DND-41 (cell line): ENCODE results near the gene PIGZ.
A peak's percentile ranks its signal among the peaks of the same experiment; 100 is the strongest.

Experiments used
- ATAC-seq: fragments of 200-7000 bp; cut with Tn5 transposase; 3 replicates; pipeline ENCODE4 v1.9.1; 2021; ENCODE audit warnings: low read depth; ENCODE audit not compliant: insufficient read depth
- DNase-seq: peaks from one replicate; pipeline ENCODE4 v3.0.0-alpha.2; 2020
- H2AFZ ChIP-seq: 2 replicates; pipeline ENCODE4 v1.6.0; 2012; ENCODE audit warnings: low read depth, low read length
- H3K27ac ChIP-seq: 2 replicates; pipeline ENCODE4 v1.5.1; 2012; ENCODE audit warnings: low read length, inconsistent platforms
- H3K27me3 ChIP-seq: fragments of 200-600 bp; sonication (generic); 2 replicates; pipeline ENCODE4 v1.6.0; 2012; ENCODE audit warnings: low read length, mild to moderate bottlenecking, inconsistent platforms; ENCODE audit not compliant: insufficient read depth, poor library complexity
- H3K36me3 ChIP-seq: 2 replicates; pipeline ENCODE4 v1.5.1; 2012; ENCODE audit warnings: low read length, inconsistent platforms; ENCODE audit not compliant: insufficient read depth
- H3K4me1 ChIP-seq: 2 replicates; pipeline ENCODE4 v1.5.1; 2012; ENCODE audit warnings: mild to moderate bottlenecking, low read length; ENCODE audit not compliant: insufficient read depth
- H3K4me2 ChIP-seq: 2 replicates; pipeline ENCODE4 v1.6.0; 2012; ENCODE audit warnings: mild to moderate bottlenecking, moderate library complexity, low read length, inconsistent platforms; ENCODE audit not compliant: insufficient read depth
- H3K4me3 ChIP-seq, 2 experiments: fragments of 200-600 bp in 1 of 2; shearing (Covaris generic) in 1 of 2; 2 replicates each; pipeline ENCODE4 v1.5.1; 2012 to 2016; ENCODE audit warnings: inconsistent platforms in 2 of 2, low read length in 2 of 2, mild to moderate bottlenecking in 2 of 2, low read depth in 1 of 2, moderate library complexity in 1 of 2
- H3K79me2 ChIP-seq: 2 replicates; pipeline ENCODE4 v1.6.0; 2012; ENCODE audit warnings: low read length, inconsistent platforms; ENCODE audit not compliant: insufficient read depth
- H3K9ac ChIP-seq: 2 replicates; pipeline ENCODE4 v1.6.0; 2012; ENCODE audit warnings: low read depth, mild to moderate bottlenecking, inconsistent platforms, low read length, moderate library complexity
- H3K9me3 ChIP-seq: 2 replicates; pipeline ENCODE4 v1.5.1; 2012; ENCODE audit warnings: low read length, moderate library complexity, mild to moderate bottlenecking, inconsistent platforms; ENCODE audit not compliant: insufficient read depth, severe bottlenecking
- H4K20me1 ChIP-seq: 2 replicates; pipeline ENCODE4 v1.6.0; 2012; ENCODE audit warnings: low read length; ENCODE audit not compliant: insufficient read depth
- EZH2 ChIP-seq: IDR thresholded peaks from 3 replicates; pipeline ENCODE4 v1.6.1; 2012; ENCODE audit warnings: borderline replicate concordance, low read depth, mild to moderate bottlenecking, moderate library complexity, low read length, inconsistent platforms; ENCODE audit not compliant: severe bottlenecking
- TF ChIP-seq, protein P1 (sequence below): IDR thresholded peaks from 2 replicates; pipeline ENCODE4 v1.5.1; 2012; ENCODE audit warnings: borderline replicate concordance, low read length, moderate library complexity, mild to moderate bottlenecking; ENCODE audit not compliant: poor library complexity, severe bottlenecking; ENCODE audit errors: extremely low read depth

PIGZ gene, protein sequence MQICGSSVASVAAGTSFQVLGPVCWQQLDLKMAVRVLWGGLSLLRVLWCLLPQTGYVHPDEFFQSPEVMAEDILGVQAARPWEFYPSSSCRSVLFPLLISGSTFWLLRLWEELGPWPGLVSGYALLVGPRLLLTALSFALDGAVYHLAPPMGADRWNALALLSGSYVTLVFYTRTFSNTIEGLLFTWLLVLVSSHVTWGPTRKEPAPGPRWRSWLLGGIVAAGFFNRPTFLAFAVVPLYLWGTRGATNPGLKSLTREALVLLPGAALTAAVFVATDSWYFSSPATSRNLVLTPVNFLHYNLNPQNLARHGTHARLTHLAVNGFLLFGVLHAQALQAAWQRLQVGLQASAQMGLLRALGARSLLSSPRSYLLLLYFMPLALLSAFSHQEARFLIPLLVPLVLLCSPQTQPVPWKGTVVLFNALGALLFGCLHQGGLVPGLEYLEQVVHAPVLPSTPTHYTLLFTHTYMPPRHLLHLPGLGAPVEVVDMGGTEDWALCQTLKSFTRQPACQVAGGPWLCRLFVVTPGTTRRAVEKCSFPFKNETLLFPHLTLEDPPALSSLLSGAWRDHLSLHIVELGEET

DNA sequence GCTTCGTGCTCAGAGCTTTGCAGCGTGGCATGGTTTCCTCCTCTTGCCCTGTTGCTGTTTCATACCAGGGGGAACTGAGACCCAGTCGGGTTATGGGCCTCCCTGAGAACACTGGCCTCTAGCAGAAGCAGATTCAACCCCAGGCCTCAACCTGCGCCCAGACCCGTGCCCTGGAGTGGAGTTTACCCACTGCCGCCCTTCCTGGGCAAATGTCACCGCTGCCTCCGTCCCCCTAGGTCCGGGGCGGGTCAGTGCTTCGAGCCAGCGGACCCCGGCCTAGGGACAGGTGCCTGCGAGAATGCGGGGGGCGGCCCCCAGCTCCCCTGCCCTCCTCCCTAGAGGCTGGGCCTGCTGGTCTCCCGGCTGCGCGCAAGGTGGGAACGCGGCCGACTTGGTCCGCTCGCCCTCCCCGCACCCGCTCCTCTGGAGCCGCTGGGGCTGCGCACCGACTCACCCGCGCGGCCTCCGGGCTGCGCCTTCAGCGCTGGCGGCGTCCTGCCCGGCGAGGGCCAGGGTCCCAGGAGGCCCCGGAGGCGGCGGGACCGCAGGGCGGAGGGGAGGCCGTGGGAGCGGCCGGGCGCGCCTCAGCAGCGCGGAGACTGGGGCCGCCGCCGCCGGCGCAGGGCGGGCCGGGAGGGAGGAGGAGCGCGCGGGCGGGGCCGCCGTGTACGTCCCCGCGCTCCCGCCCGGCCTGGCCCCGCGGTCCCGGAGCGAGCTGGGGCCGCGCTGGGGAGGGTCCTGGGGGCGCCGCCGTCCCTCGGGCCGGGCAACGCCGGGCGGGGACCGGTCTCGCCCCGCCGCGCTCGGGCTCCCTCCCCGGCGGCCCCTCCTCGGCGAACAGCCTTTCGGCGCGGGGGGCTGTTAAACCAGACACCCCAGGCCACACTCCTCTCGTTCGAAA lies at the start of gene PIGZ:
Gene PIGZ (minus strand): TSS at position 601 of the 901 bp plus-strand sequence. CDS start 16,802 bp downstream, outside the sequence.
- peak within 1 kb of the TSS; percentile 55 for H3K27ac ChIP-seq
- peak within 1 kb of the TSS; percentile 86 for H3K9ac ChIP-seq
- no peaks in the 10 kb centered on the region; the same call in 1 of the 2 replicates for H3K79me2 ChIP-seq
- no peaks in the 10 kb centered on the region for H3K27me3 ChIP-seq
- ATAC-seq: peak; percentile 79
- H3K9me3 ChIP-seq: no peaks in the 10 kb centered on the region
- peaks cover 17% of the 10 kb centered on the region; the same call in 1 of the 2 replicates for H3K36me3 ChIP-seq
- TF ChIP-seq EZH2: no peak
- TF ChIP-seq, protein P1, sequence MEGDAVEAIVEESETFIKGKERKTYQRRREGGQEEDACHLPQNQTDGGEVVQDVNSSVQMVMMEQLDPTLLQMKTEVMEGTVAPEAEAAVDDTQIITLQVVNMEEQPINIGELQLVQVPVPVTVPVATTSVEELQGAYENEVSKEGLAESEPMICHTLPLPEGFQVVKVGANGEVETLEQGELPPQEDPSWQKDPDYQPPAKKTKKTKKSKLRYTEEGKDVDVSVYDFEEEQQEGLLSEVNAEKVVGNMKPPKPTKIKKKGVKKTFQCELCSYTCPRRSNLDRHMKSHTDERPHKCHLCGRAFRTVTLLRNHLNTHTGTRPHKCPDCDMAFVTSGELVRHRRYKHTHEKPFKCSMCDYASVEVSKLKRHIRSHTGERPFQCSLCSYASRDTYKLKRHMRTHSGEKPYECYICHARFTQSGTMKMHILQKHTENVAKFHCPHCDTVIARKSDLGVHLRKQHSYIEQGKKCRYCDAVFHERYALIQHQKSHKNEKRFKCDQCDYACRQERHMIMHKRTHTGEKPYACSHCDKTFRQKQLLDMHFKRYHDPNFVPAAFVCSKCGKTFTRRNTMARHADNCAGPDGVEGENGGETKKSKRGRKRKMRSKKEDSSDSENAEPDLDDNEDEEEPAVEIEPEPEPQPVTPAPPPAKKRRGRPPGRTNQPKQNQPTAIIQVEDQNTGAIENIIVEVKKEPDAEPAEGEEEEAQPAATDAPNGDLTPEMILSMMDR: no peak
- peaks cover 27% of the 10 kb centered on the region for H3K4me1 ChIP-seq
- H4K20me1 ChIP-seq: peaks cover 5% of the 10 kb centered on the region; the same call in 1 of the 2 replicates
- H3K4me3 ChIP-seq: peak within 1 kb of the TSS; percentile 60 to 77
- peak within 1 kb of the TSS; percentile 94 for H3K4me2 ChIP-seq
- H2AFZ ChIP-seq: peak within 1 kb of the TSS; percentile 90
- peak; percentile 54 for DNase-seq

DNA sequence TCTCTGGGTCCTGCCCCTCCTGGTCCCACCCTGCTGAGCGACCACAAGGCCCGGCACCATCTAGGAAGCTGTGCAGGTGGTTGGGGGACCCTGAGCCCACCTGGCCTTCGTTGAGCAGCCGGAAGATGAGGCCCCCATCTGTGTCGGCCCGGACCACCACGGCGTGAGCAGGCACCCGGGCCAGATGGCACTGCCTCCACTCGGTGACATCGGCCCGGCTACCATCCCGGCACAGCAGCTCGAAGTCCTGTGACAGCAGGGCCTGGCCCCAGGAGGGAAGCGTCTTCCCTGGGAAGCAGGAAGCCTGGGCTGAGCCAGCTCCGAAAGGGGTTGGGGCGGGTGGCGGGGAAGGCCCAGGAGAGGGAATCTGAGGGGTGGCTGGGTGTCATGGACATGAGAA lies 48.4 kb upstream of the PIGZ start:
- Histone ChIP-seq H2AFZ (no peak overlapping the region), H4K20me1 (no peaks in the 10 kb centered on the region), H3K4me3 (no peak overlapping the region), H3K9ac (no peak overlapping the region), H3K79me2 (no peaks in the 10 kb centered on the region), H3K9me3 (no peaks in the 10 kb centered on the region), H3K27me3 (no peaks in the 10 kb centered on the region), H3K27ac (no peak overlapping the region), H3K36me3 (no peaks in the 10 kb centered on the region), H3K4me1 (no peaks in the 10 kb centered on the region), H3K4me2 (no peak overlapping the region)
- DNase-seq: no peak
- no peak for ATAC-seq
- no peak for TF ChIP-seq EZH2
- TF ChIP-seq, protein P1: no peak

DNA sequence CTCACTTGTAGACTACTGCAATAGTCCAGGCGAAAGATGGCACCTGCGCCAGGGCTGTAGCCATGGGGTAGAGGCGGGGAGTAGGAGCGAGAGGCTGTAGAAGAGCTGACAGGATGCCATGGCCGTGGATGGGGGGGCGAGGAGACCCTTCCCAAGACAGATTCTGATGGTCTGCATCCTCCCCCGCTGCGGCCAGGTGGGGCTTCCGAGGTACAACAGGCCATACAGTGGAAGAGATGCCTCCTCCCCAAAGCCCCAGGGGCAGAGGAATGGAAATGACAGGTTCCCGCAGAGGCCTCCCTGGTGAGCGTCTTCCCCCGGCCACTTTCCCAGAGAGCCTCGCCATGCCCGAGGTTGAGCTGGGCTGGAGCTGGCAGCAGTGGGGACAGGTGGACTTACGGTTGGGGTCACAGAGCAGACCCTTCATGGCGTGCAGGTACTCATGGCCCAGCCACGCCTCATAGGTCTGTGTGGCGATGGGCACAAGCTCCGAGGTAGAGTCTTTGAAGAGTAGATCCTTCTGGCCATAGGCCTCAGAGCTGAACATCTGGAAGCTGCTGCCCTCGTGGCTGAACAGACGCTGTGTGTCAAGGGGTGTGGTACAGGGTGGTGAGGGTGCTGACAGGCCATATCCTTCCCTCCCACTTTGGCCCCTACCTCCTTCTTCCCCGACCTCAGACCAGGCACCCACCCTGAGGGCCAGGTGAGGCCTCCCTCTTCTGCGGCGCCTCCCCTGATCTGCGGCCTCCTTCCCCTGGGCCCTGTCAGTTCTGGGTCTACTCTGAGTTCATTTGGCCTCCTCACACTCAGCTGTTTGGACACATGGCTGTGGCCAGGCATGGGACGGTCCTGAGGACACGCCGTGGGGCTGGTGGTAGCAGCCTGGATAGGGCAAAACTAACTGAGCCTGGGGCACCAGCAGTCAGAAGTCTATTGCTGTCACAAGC lies 47.4 kb upstream of the PIGZ start:
- Histone ChIP-seq H3K79me2 (no peaks in the 10 kb centered on the region), H3K27ac (no peak overlapping the region), H3K27me3 (no peaks in the 10 kb centered on the region), H3K4me1 (no peaks in the 10 kb centered on the region), H3K36me3 (no peaks in the 10 kb centered on the region), H3K9me3 (no peaks in the 10 kb centered on the region), H3K4me3 (no peak overlapping the region), H4K20me1 (no peaks in the 10 kb centered on the region), H2AFZ (no peak overlapping the region), H3K4me2 (no peak overlapping the region), H3K9ac (no peak overlapping the region)
- ATAC-seq (no peak; the same call in 2 of the 3 replicates), DNase-seq (no peak)
- TF ChIP-seq, protein P1: no peak
- TF ChIP-seq EZH2: no peak
